ENCODE data around the gene NCOA3.

NCOA3 gene

DNA sequence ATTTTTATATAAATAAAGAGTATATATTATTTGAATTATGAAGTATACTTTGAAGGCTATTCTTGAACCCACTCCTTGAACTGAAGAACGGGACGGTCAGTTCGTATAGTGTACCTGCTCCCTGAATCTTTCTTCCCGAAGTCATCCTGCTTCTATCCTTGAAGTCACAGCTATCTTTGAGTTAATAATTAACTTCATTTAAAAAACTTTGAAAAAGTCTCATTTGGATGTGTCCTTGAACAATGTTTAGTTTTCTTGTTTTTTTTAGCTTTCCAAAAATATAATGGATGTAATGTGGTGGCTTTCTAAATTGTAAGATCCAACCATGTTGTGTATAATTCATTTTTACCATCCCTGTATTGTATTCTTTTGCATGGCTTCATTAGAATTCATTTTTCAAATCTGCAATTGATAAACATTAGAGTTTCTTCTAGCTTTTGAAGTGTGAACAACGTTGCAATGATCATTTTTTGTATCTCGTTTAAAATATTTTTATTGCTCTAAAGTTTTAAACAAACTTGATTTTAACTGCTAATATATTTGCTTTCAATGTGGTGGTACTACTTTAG, 94.4 kb downstream of the NCOA3 start:
- Mint-ChIP-seq H3K4me3 (no peak overlapping the region), H3K4me1 (no peaks in the 10 kb centered on the region), H3K27me3 (ENCODE audit: low read depth, poor library complexity) (no peaks in the 10 kb centered on the region), H3K27ac (no peak overlapping the region), H3K36me3 (ENCODE audit: low read depth) (peaks cover 61% of the 10 kb centered on the region), H3K9me3 (peaks cover 12% of the 10 kb centered on the region)
- no peak for DNase-seq
- TF ChIP-seq, protein P1, sequence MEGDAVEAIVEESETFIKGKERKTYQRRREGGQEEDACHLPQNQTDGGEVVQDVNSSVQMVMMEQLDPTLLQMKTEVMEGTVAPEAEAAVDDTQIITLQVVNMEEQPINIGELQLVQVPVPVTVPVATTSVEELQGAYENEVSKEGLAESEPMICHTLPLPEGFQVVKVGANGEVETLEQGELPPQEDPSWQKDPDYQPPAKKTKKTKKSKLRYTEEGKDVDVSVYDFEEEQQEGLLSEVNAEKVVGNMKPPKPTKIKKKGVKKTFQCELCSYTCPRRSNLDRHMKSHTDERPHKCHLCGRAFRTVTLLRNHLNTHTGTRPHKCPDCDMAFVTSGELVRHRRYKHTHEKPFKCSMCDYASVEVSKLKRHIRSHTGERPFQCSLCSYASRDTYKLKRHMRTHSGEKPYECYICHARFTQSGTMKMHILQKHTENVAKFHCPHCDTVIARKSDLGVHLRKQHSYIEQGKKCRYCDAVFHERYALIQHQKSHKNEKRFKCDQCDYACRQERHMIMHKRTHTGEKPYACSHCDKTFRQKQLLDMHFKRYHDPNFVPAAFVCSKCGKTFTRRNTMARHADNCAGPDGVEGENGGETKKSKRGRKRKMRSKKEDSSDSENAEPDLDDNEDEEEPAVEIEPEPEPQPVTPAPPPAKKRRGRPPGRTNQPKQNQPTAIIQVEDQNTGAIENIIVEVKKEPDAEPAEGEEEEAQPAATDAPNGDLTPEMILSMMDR (IDR thresholded peaks at IDR 0.05): no peak

DNA sequence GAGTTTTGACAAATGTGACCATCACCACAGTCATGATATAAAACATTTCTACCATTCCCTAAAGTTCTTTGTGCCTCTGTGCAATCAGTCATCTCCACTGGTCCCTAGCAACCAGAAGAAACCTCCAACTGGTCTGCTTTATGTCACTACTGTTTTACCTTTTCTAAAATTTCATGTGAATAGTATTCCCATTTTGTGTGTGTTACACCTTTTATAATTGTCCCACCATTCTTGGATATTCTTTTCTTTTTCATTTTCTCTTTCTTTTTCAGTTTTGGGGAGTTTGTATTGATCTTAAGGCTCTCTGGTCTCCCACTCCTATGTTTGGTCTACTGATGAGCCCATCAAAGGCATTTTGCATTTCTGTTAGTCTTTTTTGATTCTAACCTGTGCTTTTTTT, 95.4 kb downstream of the NCOA3 start:
- no peak overlapping the region for H3K4me3 Mint-ChIP-seq
- TF ChIP-seq, protein P1 (IDR thresholded peaks at IDR 0.05): no peak

DNA sequence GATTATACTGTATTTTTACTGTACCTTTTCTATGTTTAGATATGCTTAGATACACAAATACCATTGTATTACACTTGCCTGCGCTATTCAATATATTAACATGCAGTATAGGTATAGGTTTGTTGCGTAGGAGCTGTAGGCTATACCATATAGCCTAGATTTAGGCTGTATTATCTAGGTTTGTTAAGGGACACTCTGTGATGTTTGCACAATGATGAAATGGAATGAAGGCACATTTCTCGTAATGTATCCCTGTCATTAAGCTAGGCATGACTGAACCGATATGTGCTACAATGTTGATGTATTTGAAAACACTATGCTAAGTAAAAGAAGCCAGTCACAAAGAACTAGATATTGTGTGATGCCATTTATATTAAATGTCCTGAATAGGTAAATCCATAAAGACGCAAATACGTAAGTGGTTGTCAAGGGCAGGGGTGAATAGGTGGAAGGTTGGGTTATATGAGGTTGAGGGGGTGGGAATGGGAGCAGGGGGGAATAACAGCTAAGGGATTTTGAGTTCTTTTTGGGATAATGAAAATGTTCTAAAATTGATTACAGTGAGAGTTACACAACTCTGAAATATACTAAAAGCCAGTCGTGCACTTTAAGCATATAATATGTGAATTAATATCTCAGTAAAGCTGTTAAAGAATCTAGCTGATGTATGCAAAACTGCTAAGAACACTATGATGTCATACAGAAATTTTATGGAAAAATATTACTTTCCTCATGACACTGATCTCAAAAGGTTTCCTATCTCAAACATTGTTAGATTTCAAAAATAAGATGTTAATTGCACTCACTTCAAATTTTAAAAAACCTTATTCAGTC, 97.4 kb downstream of the NCOA3 start:
- H3K27me3 Mint-ChIP-seq (ENCODE audit: low read depth, poor library complexity): no peaks in the 10 kb centered on the region
- TF ChIP-seq, protein P1 (IDR thresholded peaks at IDR 0.05): no peak
- H3K4me1 Mint-ChIP-seq: no peaks in the 10 kb centered on the region
- peaks cover 58% of the 10 kb centered on the region for H3K36me3 Mint-ChIP-seq (ENCODE audit: low read depth)
- peaks cover 25% of the 10 kb centered on the region for H3K9me3 Mint-ChIP-seq
- H3K4me3 Mint-ChIP-seq: no peak overlapping the region
- H3K27ac Mint-ChIP-seq: no peak overlapping the region
- DNase-seq: no peak

More for the DNA sequence above, 95.4 kb downstream of the NCOA3 start:
- Mint-ChIP-seq H3K27me3 (ENCODE audit: low read depth, poor library complexity) (no peaks in the 10 kb centered on the region), H3K9me3 (peaks cover 12% of the 10 kb centered on the region), H3K27ac (no peak overlapping the region), H3K4me1 (no peaks in the 10 kb centered on the region), H3K36me3 (ENCODE audit: low read depth) (peaks cover 51% of the 10 kb centered on the region)
- no peak for DNase-seq

DNA sequence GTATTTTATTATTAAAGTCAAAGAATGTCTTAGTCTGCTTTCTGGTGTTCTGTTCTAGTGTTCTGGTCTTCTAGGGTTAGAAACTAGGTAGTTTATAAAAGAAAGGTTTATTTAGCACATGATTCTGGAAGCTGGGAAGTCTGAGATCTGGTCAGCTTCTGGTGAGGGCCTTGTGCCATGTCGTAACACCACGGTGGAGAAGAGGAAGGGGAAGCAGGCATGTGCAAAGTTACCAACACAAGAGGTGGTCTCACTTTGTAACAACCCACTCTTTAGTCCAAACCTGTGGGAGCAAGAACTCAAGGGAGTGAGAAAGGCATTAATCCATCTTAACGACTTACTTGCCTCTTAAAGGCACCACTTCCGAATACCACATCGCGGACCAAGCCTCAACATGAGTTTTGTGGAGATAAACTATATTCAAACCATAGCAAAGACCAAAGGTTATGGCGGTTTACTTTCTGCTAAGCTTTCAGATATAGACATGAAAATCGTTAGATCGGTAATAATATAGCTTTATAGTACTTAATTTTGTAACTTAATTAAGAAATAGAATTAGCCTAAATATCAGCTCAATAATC, 99.4 kb downstream of the NCOA3 start:
- Mint-ChIP-seq H3K4me1 (peaks cover 9% of the 10 kb centered on the region), H3K27me3 (ENCODE audit: low read depth, poor library complexity) (no peaks in the 10 kb centered on the region), H3K36me3 (ENCODE audit: low read depth) (peaks cover 55% of the 10 kb centered on the region), H3K27ac (peak overlapping the region; percentile 52), H3K9me3 (peaks cover 29% of the 10 kb centered on the region), H3K4me3 (no peak overlapping the region)
- DNase-seq: no peak
- TF ChIP-seq, protein P1 (IDR thresholded peaks at IDR 0.05): no peak

DNA sequence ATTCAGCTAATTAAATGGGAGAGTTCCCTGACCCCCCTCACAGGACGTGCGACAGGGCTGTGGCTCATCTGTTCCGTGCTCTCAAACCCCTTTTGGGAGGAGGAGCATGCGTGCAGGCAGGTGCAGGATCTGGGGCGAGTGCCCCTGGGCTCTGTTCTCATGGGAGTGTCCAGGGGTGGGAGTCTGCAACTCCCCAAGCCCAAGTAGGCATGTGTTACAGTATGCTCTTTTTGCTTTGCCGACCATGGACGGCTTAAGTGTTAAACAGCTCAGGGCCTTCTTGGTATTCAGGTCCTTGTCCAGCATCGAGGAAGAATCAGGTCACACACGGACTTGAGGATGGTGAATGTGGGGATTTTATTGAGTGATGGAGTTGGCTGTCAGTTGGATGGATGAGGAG, 101.6 kb downstream of the NCOA3 start:
- Mint-ChIP-seq H3K9me3 (peaks cover 24% of the 10 kb centered on the region), H3K4me1 (peaks cover 12% of the 10 kb centered on the region), H3K27me3 (ENCODE audit: low read depth, poor library complexity) (no peaks in the 10 kb centered on the region), H3K4me3 (no peak overlapping the region), H3K27ac (no peak overlapping the region), H3K36me3 (ENCODE audit: low read depth) (peaks cover 43% of the 10 kb centered on the region)
- DNase-seq: no peak
- TF ChIP-seq, protein P1 (IDR thresholded peaks at IDR 0.05): no peak

All from nephron progenitor cell (in vitro differentiated cells).